ENCODE measurements around the gene MEIS2. TPM values are rescaled to one million over a fixed set of nuclear protein-coding genes. Genes with fewer than 3 reads are reported as not detected.

The MEIS2 gene
- total RNA-seq, 1 experiment from 2014 or later, result 17.5 TPM

DNA sequence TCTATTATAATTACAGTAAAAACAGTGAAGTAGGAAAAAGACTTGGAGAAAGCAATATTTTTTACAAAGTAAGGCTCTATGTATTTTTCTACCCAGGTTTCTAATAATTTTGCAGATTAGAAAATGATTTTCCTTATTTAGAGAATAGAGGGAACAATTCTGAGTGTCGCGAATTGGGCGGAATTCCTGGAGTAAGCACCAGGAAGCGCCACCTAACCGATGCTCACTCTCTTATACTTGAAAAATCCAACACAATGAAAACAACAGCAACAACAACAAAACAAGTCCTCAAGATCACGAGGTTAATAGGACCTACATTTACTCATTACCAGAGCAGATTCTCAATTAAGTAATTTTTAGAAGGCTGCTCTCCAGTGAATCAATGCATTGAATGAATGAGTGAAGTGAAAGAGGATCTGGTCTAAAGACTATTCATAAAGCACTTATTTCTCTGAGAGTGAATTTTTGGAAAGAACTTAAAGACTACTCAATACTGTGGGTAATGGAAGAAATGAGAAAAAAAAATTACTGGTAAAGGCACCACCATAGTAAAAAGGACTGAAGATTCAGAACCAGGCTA is 158.0 kb downstream of the MEIS2 start:
- no peaks in the 10 kb centered on the region for H4K20me1 ChIP-seq (ENCODE audit: low read length)
- no peaks in the 10 kb centered on the region for H3K36me3 ChIP-seq (ENCODE audit: low read depth, low read length)
- H3K9me2 ChIP-seq (replicated peaks; ENCODE audit: low read length), result no peaks in the 10 kb centered on the region
- H3K79me2 ChIP-seq (ENCODE audit: low read length), result no peaks in the 10 kb centered on the region
- intact Hi-C loops (cut with micrococcal nuclease), result no loop called here
- no peak overlapping the region for H3K9ac ChIP-seq (ENCODE audit: low read length)
- no peaks in the 10 kb centered on the region for H3K27me3 ChIP-seq (ENCODE audit: low read length)
- no peaks in the 10 kb centered on the region for H3K9me3 ChIP-seq (ENCODE audit: low read length)
- TF ChIP-seq EZH2 (IDR thresholded peaks at IDR 0.05; ENCODE audit: low read length, unreplicated experiment), result no peak
- no peak for TF ChIP-seq EZH2phosphoT487 (IDR thresholded peaks at IDR 0.05; ENCODE audit: borderline replicate concordance, low read length)
- TF ChIP-seq CTCF (conservative IDR thresholded peaks at IDR 0.05; ENCODE audit: low read depth, low read length), result no peak
- no peak overlapping the region for H3K4me2 ChIP-seq (ENCODE audit: low read length)
- no TSS peak for BruUV-seq (replicated peaks)
- ChIA-PET CTCF (no interaction called here), POLR2A (ENCODE audit: unreplicated experiment) (no interaction called here)
- H2AFZ ChIP-seq (ENCODE audit: low read length), result no peak overlapping the region
- DNase-seq, result no peak
- ATAC-seq, result no peak
- no peak overlapping the region for H3K4me3 ChIP-seq (ENCODE audit: low read length)
- no peak overlapping the region for H3K27ac ChIP-seq (ENCODE audit: low read length)
- H3K4me1 ChIP-seq (ENCODE audit: insufficient read depth, low read length), result no peaks in the 10 kb centered on the region
- no peaks in the 10 kb centered on the region for H3F3A ChIP-seq (ENCODE audit: low read length, unreplicated experiment)

- no peaks in the 10 kb centered on the region for H4K20me1 ChIP-seq (ENCODE audit: low read length)
- no peak overlapping the region for H3K9ac ChIP-seq (ENCODE audit: low read length)
- H3K36me3 ChIP-seq (ENCODE audit: low read depth, low read length), result no peaks in the 10 kb centered on the region
- H3K9me3 ChIP-seq (ENCODE audit: low read length), result no peaks in the 10 kb centered on the region
- ChIA-PET CTCF (no interaction called here), POLR2A (ENCODE audit: unreplicated experiment) (no interaction called here)
- no peak for TF ChIP-seq CTCF (conservative IDR thresholded peaks at IDR 0.05; ENCODE audit: low read depth, low read length)
- no peak for TF ChIP-seq EZH2 (IDR thresholded peaks at IDR 0.05; ENCODE audit: low read length, unreplicated experiment)
- TF ChIP-seq EZH2phosphoT487 (IDR thresholded peaks at IDR 0.05; ENCODE audit: borderline replicate concordance, low read length), result no peak
- intact Hi-C loops (cut with micrococcal nuclease), result no loop called here
- H3K27me3 ChIP-seq (ENCODE audit: low read length), result no peaks in the 10 kb centered on the region
- H3F3A ChIP-seq (ENCODE audit: low read length, unreplicated experiment), result no peaks in the 10 kb centered on the region
- H3K27ac ChIP-seq (ENCODE audit: low read length), result no peak overlapping the region
- BruUV-seq (replicated peaks), result no TSS peak
- ATAC-seq (no peak), DNase-seq (no peak)
- no peak overlapping the region for H3K4me2 ChIP-seq (ENCODE audit: low read length)
- H2AFZ ChIP-seq (ENCODE audit: low read length), result no peak overlapping the region
- H3K9me2 ChIP-seq (replicated peaks; ENCODE audit: low read length), result no peaks in the 10 kb centered on the region
- no peaks in the 10 kb centered on the region for H3K4me1 ChIP-seq (ENCODE audit: insufficient read depth, low read length)
- no peak overlapping the region for H3K4me3 ChIP-seq (ENCODE audit: low read length)
- no peaks in the 10 kb centered on the region for H3K79me2 ChIP-seq (ENCODE audit: low read length)
Measured at GRCh38 chr15:36941798-36942197, 158.6 kb downstream of the MEIS2 start.

DNA sequence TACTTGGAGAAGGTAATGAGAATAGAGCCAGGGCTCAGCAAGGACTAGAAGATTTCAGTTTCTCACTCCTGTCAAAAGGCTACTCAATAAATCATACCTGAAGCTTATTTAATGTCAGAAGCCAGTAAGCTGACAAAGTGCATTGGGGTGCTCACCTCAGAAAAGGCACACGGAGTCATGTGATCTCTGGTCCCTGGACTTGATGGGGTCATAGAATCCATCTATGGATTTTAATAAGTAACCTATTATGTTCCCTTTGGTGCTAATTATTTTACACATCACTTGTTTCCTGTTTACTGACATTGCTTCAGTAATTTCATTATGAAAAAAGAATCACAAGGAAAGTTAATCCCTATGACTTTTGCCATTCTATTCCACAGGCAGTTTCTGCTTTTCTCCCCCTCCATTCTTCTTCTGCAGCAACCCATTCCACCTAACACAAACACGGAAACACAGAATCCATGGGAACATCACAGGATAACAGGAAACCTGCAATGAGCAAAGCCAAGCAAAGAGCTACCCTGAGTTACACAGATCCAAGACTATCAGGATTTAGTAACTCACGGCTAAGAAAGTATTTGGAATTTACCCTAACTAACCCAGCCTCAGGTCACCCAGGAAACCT is 159.6 kb downstream of the MEIS2 start:
- BruUV-seq (replicated peaks), result no TSS peak
- no peak overlapping the region for H3K27ac ChIP-seq (ENCODE audit: low read length)
- POLR2A ChIA-PET (ENCODE audit: unreplicated experiment), result no interaction called here

More for the DNA sequence above, 159.6 kb downstream of the MEIS2 start:
- ATAC-seq (no peak), DNase-seq (no peak)
- no peak overlapping the region for H3K9ac ChIP-seq (ENCODE audit: low read length)
- intact Hi-C loops (cut with micrococcal nuclease), result no loop called here
- no peak overlapping the region for H3K4me2 ChIP-seq (ENCODE audit: low read length)
- H3K9me3 ChIP-seq (ENCODE audit: low read length), result no peaks in the 10 kb centered on the region
- H3K9me2 ChIP-seq (replicated peaks; ENCODE audit: low read length), result no peaks in the 10 kb centered on the region
- H4K20me1 ChIP-seq (ENCODE audit: low read length), result no peaks in the 10 kb centered on the region
- H3K27me3 ChIP-seq (ENCODE audit: low read length), result no peaks in the 10 kb centered on the region
- no peaks in the 10 kb centered on the region for H3K79me2 ChIP-seq (ENCODE audit: low read length)
- no peak overlapping the region for H2AFZ ChIP-seq (ENCODE audit: low read length)
- no peaks in the 10 kb centered on the region for H3K36me3 ChIP-seq (ENCODE audit: low read depth, low read length)
- no peaks in the 10 kb centered on the region for H3K4me1 ChIP-seq (ENCODE audit: insufficient read depth, low read length)
- TF ChIP-seq EZH2 (IDR thresholded peaks at IDR 0.05; ENCODE audit: low read length, unreplicated experiment) (no peak), EZH2phosphoT487 (IDR thresholded peaks at IDR 0.05; ENCODE audit: borderline replicate concordance, low read length) (no peak), CTCF (conservative IDR thresholded peaks at IDR 0.05; ENCODE audit: low read depth, low read length) (no peak)
- H3F3A ChIP-seq (ENCODE audit: low read length, unreplicated experiment), result no peaks in the 10 kb centered on the region
- no peak overlapping the region for H3K4me3 ChIP-seq (ENCODE audit: low read length)
- CTCF ChIA-PET, result interaction anchor here (0.7 kb wide), 1 partner anchor 40 kb away, joined by 3 read pairs; no protein-coding TSS in a partner anchor
